Stimulated activated naive CD8-positive, alpha-beta T cell treated with anti-CD3 and anti-CD28 coated beads, Interleukin-15, amount 100 ng/mL, for 72 hours (primary cell): Measurements from ENCODE around the gene ENTHD1.
A peak's percentile ranks its signal among the peaks of the same experiment; 100 is the strongest.

Source experiments
- ATAC-seq: fragments of 150-1000 bp; cut with Tn5 transposase; 2 replicates; pipeline ENCODE4 v1.10.0; 2021; ENCODE audit warnings: mild to moderate bottlenecking, moderate library complexity
- DNase-seq, 2 donors: peaks; one replicate each; pipeline ENCODE4 v3.0.0; 2021 to 2022
- H3K27ac Mint-ChIP-seq, 2 donors: one replicate each; pipeline ENCODE4 v1.8.0; 2022; ENCODE audit warnings: mild to moderate bottlenecking in 2 of 2, mixed read lengths in 2 of 2, moderate library complexity in 2 of 2
- H3K27me3 Mint-ChIP-seq: one replicate; pipeline ENCODE4 v1.8.0; 2022; ENCODE audit warnings: mixed read lengths
- H3K4me1 Mint-ChIP-seq: one replicate; pipeline ENCODE4 v1.8.0; 2022; ENCODE audit warnings: mild to moderate bottlenecking, mixed read lengths
- H3K4me3 Mint-ChIP-seq, 2 donors: one replicate each; pipeline ENCODE4 v1.8.0; 2022; ENCODE audit warnings: mild to moderate bottlenecking in 2 of 2, mixed read lengths in 2 of 2, moderate library complexity in 1 of 2
- H3K9me3 Mint-ChIP-seq, 2 donors: one replicate each; pipeline ENCODE4 v1.8.0; 2022; ENCODE audit warnings: mixed read lengths in 2 of 2

Gene ENTHD1, protein sequence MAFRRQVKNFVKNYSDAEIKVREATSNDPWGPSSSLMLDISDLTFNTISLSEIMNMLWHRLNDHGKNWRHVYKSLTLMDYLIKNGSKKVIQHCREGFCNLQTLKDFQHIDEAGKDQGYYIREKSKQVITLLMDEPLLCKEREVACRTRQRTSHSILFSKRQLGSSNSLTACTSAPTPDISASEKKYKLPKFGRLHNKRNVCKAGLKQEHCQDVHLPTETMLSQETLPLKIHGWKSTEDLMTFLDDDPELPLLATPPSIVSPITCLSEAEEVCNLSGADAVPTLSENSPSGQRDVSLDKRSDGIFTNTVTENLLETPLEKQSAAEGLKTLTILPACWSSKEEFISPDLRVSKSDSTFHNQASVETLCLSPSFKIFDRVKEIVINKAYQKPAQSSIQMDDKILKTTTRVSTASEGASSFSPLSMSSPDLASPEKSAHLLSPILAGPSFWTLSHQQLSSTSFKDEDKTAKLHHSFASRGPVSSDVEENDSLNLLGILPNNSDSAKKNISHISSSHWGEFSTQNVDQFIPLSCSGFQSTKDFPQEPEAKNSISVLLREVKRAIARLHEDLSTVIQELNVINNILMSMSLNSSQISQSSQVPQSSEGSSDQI

DNA sequence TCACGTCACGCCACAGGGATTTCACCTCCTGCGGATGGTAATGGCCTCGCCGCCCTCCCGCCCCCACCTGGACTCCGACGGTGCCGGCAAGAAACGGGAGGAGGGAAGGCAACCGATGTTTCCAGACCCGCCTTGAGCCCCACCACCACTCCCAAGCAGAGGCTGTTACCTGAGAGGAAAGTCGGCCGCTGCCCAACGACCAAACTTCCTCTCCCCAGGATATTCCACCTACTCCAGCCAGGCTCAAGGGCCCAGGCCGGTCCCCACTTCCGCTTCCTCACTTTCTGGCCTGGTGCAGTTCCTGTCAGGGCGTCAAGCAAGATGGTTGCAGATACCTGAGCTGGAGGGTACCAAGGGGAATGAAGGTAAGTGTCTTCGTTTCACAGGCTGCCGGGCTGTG, at the start of gene ENTHD1:
Gene ENTHD1 (minus strand): TSS at position 235 of the 400 bp plus-strand sequence. CDS start 6,012 bp downstream, outside the sequence.
- no peaks in the 10 kb centered on the region for H3K9me3 Mint-ChIP-seq
- no peaks in the 10 kb centered on the region for H3K27me3 Mint-ChIP-seq
- H3K27ac Mint-ChIP-seq, result no peak within 1 kb of the TSS
- ATAC-seq (no peak), DNase-seq (no peak)
- H3K4me3 Mint-ChIP-seq, result no peak within 1 kb of the TSS
- H3K4me1 Mint-ChIP-seq, result peaks cover 8% of the 10 kb centered on the region

DNA sequence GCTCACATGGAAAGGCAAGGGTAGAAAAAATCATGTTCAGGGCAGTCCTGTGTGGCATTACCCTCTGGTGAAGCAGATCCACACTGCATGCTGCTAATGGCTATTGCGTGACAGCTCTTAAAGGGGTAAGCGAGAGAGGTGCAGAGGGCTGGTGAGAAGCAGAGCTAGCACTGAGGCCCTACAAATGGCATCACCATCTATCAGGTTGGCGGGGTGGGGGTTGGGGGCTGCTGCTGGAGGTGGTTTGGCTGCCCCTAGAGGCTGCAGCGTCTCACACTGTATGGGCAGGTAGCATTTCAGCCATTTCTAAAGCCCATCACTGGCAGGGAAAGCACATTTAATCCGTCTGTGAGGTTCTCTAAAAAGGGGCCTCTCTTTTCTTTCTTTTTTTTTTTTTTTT, 49.8 kb upstream of the ENTHD1 start:
- Mint-ChIP-seq H3K9me3 (no peaks in the 10 kb centered on the region), H3K4me3 (peak overlapping the region; percentile 78 to 80), H3K27ac (peak overlapping the region; percentile 95 to 99), H3K4me1 (peaks cover 98% of the 10 kb centered on the region), H3K27me3 (no peaks in the 10 kb centered on the region)
- peak; percentile 59 to 72 for DNase-seq
- peak; percentile 79 for ATAC-seq

DNA sequence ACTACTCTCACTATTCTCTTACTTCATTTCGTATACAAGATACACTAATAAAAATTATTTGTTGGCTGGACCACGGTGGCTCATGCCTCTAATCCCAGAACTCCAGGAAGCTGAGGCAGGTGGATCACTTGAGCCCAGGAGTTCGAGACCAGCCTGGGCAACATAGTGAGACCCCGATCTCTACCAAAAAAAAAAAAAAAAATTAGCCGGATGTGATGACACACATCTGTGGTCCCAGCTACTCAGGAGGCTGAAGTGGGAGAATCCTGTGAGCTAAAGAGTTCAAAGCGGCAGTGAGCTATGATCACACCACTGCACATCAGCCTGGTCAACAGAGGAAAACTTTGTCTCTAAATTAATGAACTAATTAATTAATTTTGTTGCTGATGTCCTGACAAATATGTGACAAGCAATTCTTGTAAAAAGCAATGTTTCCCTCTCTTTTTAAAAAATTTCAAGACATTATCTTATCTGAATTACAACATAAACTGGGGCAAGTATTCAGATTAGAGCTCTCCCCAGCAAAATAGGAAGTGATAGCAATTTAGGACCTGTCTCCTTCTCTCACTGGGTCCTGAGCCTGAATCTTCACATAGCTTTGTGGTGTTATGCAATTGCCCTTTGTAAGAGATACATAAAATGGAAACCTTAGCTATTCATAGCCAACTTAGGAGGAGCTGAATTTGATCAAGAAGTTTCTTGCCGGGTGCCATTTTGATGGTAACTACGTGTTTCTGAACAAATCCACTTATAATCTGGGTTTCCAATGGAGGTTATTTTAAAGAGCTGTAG, 49.1 kb upstream of the ENTHD1 start:
- no peaks in the 10 kb centered on the region for H3K9me3 Mint-ChIP-seq
- H3K27ac Mint-ChIP-seq, result peak overlapping the region; percentile 95 to 99
- ATAC-seq (peak; percentile 48), DNase-seq (peak in 1 of 2 donors; percentile 39)
- peaks cover 98% of the 10 kb centered on the region for H3K4me1 Mint-ChIP-seq
- H3K4me3 Mint-ChIP-seq, result peak overlapping the region; percentile 78 to 80
- no peaks in the 10 kb centered on the region for H3K27me3 Mint-ChIP-seq

DNA sequence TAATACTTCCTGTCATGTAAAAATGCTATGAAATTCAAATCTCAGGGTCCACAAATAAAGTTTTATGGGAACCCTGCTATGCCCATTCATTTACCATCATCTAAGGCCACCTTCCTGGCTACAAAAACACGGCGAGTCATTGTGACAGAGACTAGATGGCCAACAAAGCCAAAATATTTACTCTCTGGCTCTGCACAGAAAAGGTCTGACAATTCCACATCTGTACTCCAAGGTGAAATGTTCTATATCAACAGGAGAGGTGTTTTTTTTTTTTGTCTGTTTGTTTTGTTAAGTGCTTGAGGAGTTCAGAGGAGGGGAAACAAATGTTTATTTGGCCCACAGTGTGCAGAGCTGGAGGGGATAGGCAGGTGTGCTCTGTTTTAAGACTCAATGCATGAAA, 48.0 kb upstream of the ENTHD1 start:
- H3K4me1 Mint-ChIP-seq, result peaks cover 98% of the 10 kb centered on the region
- ATAC-seq, result no peak
- DNase-seq, result no peak
- peak overlapping the region; percentile 8 to 78 for H3K4me3 Mint-ChIP-seq
- no peaks in the 10 kb centered on the region for H3K9me3 Mint-ChIP-seq
- H3K27me3 Mint-ChIP-seq, result no peaks in the 10 kb centered on the region
- peak overlapping the region; percentile 60 to 99 for H3K27ac Mint-ChIP-seq

DNA sequence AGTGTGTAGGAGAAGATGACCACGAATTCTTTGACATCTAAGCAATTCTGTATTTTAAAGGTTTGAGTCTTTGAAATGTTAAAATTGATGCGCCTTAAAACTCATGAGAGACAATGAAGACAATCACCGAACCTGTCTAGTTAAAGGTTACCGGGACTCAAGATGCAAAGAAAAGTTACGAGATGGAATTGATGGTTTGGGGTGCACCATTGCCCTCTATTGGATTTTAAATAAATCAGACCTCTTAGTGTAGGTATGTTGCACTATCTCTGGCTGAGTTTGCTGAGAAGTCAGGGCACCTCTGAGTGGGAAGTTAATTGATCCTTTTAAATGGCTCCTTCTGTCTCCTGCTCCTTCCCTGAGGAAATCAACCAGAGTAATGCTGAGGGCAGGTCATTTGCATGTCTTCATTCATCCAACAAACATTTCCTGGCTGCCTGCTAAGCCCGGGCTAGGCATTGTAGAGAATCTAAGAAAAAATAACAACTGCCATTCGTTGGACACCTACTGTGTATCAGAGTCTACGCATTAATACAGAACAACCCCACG, 47.3 kb upstream of the ENTHD1 start:
- H3K9me3 Mint-ChIP-seq, result no peaks in the 10 kb centered on the region
- peak overlapping the region in 1 of 2 donors; percentile 90 for H3K27ac Mint-ChIP-seq
- H3K4me1 Mint-ChIP-seq, result peaks cover 98% of the 10 kb centered on the region
- H3K27me3 Mint-ChIP-seq, result no peaks in the 10 kb centered on the region
- no peak for DNase-seq
- peak; percentile 52 for ATAC-seq
- H3K4me3 Mint-ChIP-seq, result peak overlapping the region; percentile 80 to 84

DNA sequence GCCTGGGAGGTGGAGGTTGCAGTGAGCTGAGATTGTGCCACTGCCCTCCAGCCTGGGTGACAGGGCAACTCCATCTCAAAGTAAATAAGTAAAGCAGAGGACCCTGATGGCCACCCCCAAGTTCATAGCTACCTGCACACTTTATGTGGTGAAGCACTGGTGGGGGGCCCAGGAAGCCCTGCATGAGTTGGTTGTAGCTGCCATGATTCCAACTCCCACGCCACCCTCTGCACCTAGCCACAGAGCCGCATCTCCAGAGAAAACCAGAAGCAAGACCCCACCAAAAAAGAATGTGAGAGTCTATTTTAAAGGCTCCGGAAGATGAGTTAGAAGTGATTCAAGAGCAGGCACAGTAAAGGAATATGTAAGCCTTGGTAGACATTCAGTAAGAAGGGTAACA, 46.3 kb upstream of the ENTHD1 start:
- ATAC-seq, result no peak
- no peaks in the 10 kb centered on the region for H3K27me3 Mint-ChIP-seq
- H3K4me1 Mint-ChIP-seq, result peaks cover 98% of the 10 kb centered on the region
- H3K4me3 Mint-ChIP-seq, result peak overlapping the region; percentile 80 to 84
- H3K9me3 Mint-ChIP-seq, result no peaks in the 10 kb centered on the region
- peak overlapping the region; percentile 75 to 83 for H3K27ac Mint-ChIP-seq
- DNase-seq, result no peak

DNA sequence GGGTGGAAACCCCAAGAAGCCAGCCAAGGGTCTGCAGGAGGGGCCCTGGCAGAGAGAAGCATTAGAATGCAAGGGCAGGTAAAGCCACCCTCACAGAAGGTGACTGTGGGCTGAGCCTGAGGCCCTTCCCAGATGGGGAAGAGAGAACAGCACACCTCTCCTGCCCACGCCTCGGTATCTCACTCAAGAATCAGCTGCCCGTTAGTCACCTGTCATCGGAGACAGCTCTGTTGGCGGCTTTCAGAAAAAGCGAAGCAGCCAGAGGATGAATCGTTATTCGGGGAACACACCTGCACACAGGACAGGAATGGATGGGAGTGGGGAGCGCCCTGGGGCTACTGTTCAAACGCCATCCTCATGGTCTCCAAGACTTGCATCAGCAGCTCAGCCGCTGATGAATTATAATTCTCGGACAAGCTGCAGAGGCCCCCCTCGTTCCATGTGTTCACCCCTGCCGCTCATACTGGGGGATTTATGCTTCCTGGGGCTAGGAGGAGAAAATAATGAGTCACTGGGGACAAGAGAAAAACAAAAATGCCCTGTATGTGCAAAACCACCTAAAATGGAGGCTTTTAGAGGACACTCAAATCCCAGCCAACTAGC, 45.0 kb upstream of the ENTHD1 start:
- H3K27me3 Mint-ChIP-seq, result no peaks in the 10 kb centered on the region
- peak overlapping the region; percentile 84 to 92 for H3K4me3 Mint-ChIP-seq
- peak in 1 of 2 donors; percentile 61 for DNase-seq
- peak; percentile 50 for ATAC-seq
- no peaks in the 10 kb centered on the region for H3K9me3 Mint-ChIP-seq
- H3K4me1 Mint-ChIP-seq, result peaks cover 98% of the 10 kb centered on the region
- peak overlapping the region; percentile 92 for H3K27ac Mint-ChIP-seq

DNA sequence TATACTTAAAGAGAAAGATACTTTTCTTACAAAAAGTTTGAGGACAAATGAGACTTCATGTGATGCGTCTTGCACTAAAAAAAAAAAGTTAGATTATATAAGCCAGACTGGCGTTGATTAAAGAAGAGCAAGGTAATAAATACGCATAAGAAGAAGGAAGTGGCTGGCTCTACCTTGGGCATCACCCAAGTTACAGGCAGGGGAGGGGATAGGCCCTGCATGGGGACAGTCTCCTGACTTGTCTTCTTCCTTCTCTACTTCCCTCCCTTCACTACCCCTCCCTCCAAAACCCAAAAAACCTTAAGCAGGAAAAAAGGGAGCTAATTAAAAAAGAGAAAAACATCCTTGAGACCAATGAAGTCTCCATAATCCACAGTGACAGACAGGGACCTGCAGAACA, 44.3 kb upstream of the ENTHD1 start:
- Mint-ChIP-seq H3K27ac (peak overlapping the region; percentile 92), H3K4me1 (peaks cover 98% of the 10 kb centered on the region), H3K27me3 (no peaks in the 10 kb centered on the region), H3K9me3 (no peaks in the 10 kb centered on the region), H3K4me3 (peak overlapping the region; percentile 84 to 92)
- DNase-seq (no peak), ATAC-seq (no peak)

DNA sequence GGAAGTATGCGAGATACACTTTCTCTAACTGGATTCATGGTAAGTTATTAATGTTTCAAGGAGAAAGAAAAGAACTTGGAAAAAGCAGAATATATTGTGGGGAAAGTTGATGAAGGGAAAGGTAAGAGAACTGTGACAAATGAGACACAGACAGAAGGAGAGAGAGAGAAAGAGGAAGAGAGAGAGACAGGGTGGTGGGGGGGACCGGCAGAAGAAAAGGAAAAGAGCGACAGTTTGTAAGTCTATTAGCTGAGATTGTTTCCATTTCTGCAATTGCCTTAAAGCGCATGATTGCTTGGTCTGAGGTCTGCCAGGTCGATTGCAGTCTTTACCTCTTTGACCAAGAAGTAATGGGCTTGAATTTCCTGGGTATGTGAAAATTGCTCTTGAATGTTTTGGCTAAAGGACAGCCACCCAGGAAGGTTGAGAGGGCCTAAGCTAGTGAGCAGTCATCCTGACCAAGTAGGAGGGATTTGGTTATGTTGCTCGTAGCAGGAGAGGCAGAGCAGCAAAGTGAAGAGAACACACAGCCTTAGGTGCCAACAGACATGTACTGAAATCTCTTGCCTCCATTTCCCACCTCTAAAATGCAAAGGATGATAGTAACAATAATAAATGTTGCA, 43.1 kb upstream of the ENTHD1 start:
- Mint-ChIP-seq H3K4me1 (peaks cover 89% of the 10 kb centered on the region), H3K9me3 (no peaks in the 10 kb centered on the region), H3K4me3 (peak overlapping the region; percentile 84 to 92), H3K27me3 (no peaks in the 10 kb centered on the region), H3K27ac (peak overlapping the region; percentile 61 to 95)
- ATAC-seq (no peak), DNase-seq (no peak)

DNA sequence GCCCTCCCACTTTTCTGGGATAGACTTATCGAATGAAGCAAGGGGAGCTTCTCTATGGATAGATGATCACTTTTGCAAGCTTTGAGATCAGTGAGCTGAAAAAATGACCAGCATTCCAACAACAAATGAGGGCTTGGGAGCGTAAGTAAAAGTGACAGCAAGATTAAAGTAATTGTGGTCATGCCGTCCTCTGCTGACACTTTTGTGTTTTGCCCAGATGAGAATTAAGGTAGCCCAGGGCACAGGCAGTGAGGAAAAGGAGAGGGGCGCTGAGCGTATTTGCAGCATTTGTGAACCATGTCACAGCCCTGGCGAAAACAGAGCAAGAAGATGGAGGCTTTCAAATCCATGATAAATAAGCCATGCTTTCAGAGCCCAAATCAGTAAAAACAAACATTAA, 42.1 kb upstream of the ENTHD1 start:
- H3K9me3 Mint-ChIP-seq, result no peaks in the 10 kb centered on the region
- peak overlapping the region; percentile 84 to 92 for H3K4me3 Mint-ChIP-seq
- DNase-seq (no peak), ATAC-seq (no peak)
- H3K27ac Mint-ChIP-seq, result peak overlapping the region; percentile 95
- no peaks in the 10 kb centered on the region for H3K27me3 Mint-ChIP-seq
- peaks cover 79% of the 10 kb centered on the region for H3K4me1 Mint-ChIP-seq

DNA sequence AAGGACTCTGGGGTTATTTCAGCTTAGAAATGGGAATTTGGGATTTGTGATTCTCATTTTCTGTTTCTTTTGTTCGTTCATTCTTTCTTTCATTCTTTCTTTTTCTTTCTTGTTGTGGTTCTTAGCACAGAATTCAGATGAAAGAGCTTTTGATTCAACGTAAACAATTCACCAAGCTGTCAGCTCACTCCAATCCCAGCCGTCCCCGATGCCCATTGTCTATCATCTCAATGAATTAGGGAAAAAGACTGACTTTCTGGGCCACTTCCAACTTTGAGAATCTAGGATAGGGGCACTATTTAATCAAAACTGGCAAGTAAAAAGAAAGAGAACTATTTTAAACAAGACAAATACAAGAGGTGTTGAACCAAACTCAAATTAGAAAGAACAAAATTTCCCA, 41.6 kb upstream of the ENTHD1 start:
- no peak for DNase-seq
- H3K27ac Mint-ChIP-seq, result peak overlapping the region; percentile 95
- H3K9me3 Mint-ChIP-seq, result no peaks in the 10 kb centered on the region
- peak overlapping the region; percentile 84 to 92 for H3K4me3 Mint-ChIP-seq
- no peaks in the 10 kb centered on the region for H3K27me3 Mint-ChIP-seq
- peaks cover 74% of the 10 kb centered on the region for H3K4me1 Mint-ChIP-seq
- no peak for ATAC-seq

DNA sequence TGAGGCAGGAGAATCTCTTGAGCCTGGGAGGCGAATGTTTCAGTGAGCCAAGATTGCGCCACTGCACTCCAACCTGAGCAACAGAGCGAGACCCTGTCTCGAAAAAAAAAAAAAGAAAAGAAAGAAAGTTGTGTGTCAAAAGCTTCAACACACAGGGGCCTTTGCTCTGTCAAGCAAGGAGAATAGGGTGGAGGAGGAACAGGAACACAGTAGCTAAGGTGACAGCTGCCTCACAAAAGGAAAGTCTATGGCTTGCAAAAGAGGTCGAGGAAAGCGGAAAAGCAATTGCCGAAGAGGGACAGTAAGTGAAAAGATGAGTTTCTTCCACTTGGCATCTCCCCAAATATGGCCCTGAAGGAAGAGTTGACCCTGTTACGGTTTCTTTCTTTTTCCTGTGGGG, 40.2 kb upstream of the ENTHD1 start:
- Mint-ChIP-seq H3K4me1 (peaks cover 62% of the 10 kb centered on the region), H3K9me3 (no peaks in the 10 kb centered on the region), H3K4me3 (peak overlapping the region; percentile 84 to 92), H3K27ac (peak overlapping the region; percentile 95 to 98), H3K27me3 (no peaks in the 10 kb centered on the region)
- DNase-seq, result no peak
- peak; percentile 5 for ATAC-seq

DNA sequence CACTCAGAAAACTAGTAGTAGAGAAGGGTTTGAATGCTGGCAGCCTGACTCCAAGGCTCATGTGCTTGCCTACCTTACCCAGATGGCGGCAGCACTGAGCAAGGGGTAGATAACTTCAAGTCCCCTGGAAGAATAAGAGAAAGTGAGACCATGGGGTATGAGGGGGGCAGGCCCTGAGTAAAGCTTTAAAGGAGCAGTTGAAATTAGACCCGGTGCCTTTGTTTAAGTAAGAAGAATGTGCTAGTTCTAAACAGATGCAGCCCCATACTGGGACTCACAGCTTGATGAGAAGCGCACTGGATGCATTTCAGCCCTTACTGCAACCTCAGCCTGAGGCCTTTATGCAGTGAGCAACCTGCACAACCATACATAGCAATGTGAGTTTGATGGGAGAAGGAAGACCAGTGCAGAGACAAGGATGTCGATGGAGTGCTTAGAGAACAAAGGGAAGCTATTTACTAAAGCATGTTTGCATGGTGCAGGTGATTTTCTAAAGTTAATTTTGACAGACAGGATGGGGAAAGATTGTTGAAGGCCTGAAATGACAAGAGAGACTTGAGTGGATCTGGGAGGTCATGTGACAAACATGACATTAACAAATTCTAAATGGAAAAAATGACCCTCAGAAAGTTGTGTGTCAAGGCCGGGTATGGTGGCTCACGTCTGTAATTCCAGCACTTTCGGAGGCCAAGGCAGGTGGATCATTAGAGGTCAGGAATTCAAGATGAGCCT, 39.5 kb upstream of the ENTHD1 start:
- Mint-ChIP-seq H3K9me3 (no peaks in the 10 kb centered on the region), H3K4me1 (peaks cover 58% of the 10 kb centered on the region), H3K4me3 (peak overlapping the region; percentile 84 to 92), H3K27ac (peak overlapping the region; percentile 95 to 98), H3K27me3 (no peaks in the 10 kb centered on the region)
- ATAC-seq (peak; percentile 67), DNase-seq (peak; percentile 75 to 78)

DNA sequence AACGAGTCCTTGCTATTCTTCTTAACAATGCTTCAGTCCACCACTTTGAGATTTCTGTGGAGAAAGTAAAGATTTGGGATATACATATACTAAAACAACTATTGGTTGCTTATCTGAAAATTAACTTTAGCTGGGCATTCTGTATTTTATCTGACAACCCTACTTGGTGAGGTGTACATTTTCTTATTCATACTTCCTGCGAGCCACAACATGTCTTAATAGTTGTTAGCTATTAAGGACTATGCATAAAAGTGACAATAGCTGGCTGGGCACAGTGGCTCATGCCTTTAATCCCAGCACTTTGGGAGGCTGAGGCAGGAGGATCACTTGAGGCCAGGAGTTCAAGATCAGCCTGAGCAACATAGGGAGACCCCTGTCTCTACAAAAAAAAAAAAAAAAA, 38.6 kb upstream of the ENTHD1 start:
- DNase-seq, result no peak
- H3K9me3 Mint-ChIP-seq, result no peaks in the 10 kb centered on the region
- H3K27me3 Mint-ChIP-seq, result no peaks in the 10 kb centered on the region
- no peak for ATAC-seq
- peak overlapping the region in 1 of 2 donors; percentile 39 for H3K27ac Mint-ChIP-seq
- no peak overlapping the region for H3K4me3 Mint-ChIP-seq
- peaks cover 55% of the 10 kb centered on the region for H3K4me1 Mint-ChIP-seq
